NCI-H1105 (cell line): ENCODE results near the gene CLMP.
"Not testable (repeated sequence)": the region's sequence is repeated elsewhere in the genome, so short reads cannot be mapped to it uniquely, and the experiment has no call there.

Experiments
- DNase-seq: peaks from one replicate; lab custom pipeline; 2025; lab: John Stamatoyannopoulos, UW

The CLMP gene

DNA sequence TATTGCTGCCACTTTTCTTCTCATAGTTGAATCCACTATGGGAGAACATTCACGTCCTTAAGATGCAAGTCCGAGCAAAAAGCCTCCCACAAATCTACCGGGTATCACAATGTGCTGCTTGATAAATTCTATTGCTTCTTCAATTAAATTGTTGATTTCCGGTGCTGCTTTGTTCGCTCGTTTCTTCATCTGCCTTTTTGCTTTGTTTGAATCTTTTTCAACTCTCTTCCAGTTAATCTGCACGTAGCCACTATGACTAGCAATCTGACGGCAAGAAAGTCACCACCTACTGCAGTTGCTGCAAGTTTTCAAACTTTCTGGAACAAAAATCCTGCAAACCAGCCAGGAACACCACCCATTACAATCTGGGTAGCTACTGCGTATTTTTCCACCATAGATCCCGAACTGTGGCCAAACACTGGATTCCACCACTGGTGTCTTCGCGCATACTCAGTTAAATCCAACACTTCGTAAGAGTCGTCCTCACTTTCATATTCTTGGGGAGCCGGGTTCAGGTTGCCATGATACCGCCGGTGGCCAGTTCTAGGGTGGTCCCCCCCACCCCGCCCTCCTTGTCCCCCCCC, 59.1 kb downstream of the CLMP start:
- no peak for DNase-seq

DNA sequence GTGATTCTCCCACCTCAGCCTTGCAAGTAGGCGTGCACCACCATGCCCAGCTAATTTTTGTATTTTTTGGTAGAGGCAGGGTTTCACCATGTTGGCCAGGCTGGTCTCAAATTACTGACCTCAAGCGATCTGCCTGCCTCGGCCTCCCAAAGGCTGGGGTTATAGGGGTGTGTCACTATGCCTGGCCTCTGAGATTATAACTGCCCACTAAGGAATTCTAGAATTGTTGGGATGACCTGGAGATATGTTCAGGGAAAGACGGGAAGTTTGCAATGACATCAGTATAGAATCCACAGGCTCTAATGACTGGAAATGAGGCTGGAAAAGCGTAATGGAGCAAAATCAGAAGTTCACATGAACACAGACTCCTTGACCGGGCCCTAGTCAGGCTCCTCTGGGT, 62.2 kb downstream of the CLMP start:
- no peak for DNase-seq

DNA sequence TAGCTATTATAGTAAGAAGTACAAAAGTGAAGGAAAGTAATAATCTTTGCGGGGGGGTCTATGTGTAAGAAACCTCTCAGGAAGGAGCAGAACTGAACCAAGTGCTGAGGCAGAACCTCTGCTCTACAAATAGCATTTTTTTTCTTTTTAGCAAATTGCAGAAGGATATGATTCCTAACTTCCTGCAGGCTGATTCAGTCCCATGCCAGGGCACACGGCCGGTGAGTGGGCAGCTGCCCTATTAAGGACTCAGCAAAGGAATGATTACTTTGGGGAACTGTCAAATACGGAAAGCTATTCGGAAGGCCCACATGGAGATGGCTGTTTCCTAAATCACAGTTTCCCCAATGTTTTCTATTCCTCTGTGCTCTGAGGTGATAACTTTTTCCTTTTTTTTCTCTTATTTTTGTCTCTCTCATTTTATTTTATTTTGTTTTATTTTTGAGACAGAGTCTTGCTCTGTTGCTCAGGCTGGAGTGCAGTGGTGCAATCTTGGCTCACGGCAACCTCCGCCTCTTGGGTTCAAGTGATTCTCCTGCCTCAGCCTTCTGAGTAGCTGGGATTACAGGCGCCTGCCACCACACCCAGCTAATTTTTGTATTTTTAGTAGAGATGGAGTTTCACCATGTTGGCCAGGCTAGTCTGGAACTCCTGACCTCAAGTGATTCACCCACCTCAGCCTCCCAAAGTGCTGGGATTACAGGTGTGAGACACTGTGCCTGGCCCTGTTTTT, 62.8 kb downstream of the CLMP start:
- not testable (repeated sequence) for DNase-seq

GRCh38 chr11:123129920-123130319, 65.1 kb downstream of the CLMP start:
- DNase-seq = no peak

- DNase-seq = no peak
Measured at GRCh38 chr11:123125169-123125568, 69.9 kb downstream of the CLMP start.

DNA sequence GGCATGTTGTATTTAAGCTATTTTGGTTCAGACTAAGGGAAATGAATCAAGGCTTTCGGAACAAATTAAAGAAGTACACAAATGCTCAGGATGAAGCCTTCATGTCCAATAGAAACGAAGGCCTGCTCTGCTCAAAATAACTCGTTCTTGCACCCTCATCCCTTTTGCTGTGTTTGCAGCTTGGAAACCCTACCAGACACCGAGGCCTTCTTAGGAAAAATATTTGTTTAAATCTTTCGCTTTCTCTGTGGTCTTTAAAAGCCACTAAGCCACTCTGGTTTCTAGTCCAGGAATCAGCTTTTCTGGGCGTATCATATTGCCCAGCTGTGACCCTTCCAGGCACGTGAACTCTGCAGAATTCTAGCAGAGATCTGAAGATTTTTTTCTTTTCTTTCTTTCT, 72.2 kb downstream of the CLMP start:
- no peak for DNase-seq

GRCh38 chr11:123122341-123122740, 72.7 kb downstream of the CLMP start:
- no peak for DNase-seq

DNA sequence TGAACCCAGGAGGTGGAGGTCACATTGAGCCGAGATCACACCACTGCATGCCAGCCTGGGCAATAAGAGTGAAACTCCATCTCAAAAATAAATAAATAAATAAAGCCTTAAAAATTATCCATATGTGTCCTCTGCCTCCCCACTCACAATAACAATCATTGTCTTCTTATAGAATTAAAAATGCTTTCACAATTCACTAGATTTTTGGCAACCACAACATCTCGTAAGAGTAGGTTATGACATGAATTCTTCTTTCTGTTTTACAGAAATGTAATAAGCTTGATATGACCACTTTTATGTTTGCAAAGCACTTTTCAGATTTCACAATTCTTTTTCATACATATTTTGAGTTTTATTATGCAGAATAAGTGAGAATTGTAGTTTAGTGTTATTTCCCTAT, 78.6 kb downstream of the CLMP start:
- no peak for DNase-seq

DNA sequence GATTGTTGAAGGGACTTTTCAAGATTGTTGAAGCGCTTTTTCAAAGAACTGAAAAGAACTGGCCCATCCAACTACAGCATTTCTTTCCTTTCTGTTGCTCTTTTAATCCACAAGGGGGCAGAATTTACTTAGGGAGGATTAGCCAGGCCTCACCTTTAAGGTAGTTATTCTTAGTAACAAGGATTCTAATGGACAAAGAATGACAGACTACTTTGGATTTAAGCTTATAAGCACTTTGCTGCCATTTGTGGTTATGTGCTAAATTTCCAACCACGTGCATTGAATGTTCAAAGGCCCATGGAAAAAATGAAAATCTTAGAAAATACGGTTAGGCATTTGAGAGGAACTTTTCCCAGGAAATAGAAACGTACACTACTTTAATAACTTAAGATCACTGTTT, 83.6 kb downstream of the CLMP start:
- peak; percentile 86 for DNase-seq

GRCh38 chr11:123110397-123110796, 84.7 kb downstream of the CLMP start:
- DNase-seq = no peak

GRCh38 chr11:123107945-123108495, 87.0 kb downstream of the CLMP start:
- DNase-seq = no peak

GRCh38 chr11:123104697-123105096, 90.4 kb downstream of the CLMP start:
- DNase-seq = no peak

GRCh38 chr11:123103326-123103980, 91.6 kb downstream of the CLMP start:
- peak; percentile 91 for DNase-seq

- DNase-seq = no peak
Measured at GRCh38 chr11:123100379-123101085, 94.5 kb downstream of the CLMP start.

- DNase-seq = no peak
Measured at GRCh38 chr11:123098990-123099389, 96.1 kb downstream of the CLMP start.

DNA sequence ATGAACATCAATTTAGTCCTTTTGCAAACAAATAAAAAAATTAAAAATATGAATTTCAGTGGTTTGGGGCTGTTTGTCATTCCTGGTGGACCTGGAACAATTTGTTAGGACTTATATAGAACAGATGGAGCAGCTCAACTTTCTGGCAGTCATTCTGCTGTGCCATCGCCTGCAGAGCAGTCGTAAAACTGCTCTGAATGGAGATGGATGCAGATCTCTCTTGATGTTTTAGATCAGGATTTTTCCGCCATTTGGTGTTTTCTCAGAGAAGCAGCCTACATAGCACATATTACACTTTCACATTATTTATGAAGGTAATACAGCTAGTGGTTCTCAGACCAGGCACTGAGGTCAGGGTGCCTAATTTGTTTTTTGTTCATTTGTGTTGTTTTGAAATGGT, 101.3 kb downstream of the CLMP start:
- DNase-seq = no peak

- DNase-seq = no peak
Measured at GRCh38 chr11:123091506-123091905, 103.5 kb downstream of the CLMP start.

DNA sequence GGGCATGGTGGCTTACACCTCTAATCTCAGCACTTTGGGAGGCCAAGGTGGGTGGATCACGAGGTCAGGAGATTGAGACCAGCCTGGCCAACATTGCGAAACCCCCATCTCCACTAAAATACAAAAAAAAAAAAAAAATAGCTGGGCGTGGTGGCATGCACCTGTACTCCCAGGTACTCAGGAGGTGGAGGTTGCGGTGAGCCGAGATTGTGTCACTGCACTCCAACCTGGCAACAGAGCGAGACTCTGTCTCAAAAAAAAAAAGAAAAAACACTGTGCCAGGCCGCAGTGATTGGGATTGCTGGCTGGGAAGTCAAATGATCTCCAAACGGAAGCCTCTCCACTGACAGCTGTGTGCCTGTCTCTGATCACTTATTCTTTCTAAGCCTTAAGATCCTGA, 104.9 kb downstream of the CLMP start:
- DNase-seq = not testable (repeated sequence)

- DNase-seq = not testable (repeated sequence)
Measured at GRCh38 chr11:123088896-123089295, 106.2 kb downstream of the CLMP start.

DNA sequence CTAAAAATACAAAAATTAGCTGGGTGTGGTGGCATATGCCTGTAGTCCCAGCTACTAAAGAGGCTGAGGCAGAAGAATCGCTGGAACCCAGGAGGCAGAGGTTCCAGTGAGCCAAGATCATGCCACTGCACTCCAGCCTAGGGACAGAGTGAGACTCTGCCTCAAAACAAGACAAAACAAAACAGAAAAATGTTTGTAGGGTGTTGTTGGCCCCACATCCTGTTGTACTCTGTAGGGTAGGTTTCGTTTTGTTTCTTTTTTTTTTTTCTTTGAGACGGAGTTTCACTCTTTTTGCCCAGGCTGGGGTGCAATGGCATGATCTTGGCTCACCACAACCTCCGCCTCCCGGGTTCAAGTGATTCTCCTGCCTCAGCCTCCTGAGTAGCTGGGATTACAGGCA, 107.4 kb downstream of the CLMP start:
- DNase-seq = not testable (repeated sequence)

- no peak for DNase-seq
Measured at GRCh38 chr11:123086305-123086704, 108.7 kb downstream of the CLMP start.

- DNase-seq = no peak
Measured at GRCh38 chr11:123085497-123085896, 109.6 kb downstream of the CLMP start.
